ENCODE results near the gene LRP1B.

GRCh38 chr2:141133883-141134282 is 996.9 kb downstream of the LRP1B start:
- TF ChIP-seq CTCF (IDR thresholded peaks at IDR 0.05) (no peak), POLR2A (IDR thresholded peaks at IDR 0.05) (no peak)

All from thyroid gland (tissue), 4 donors.